Measurements from ENCODE around the gene LENG1.

LENG1 gene

GRCh38 chr19:54165222-54165621 is 5.7 kb upstream of the LENG1 start:
- in situ Hi-C loops (cut with MboI; ENCODE audit: low sequenced_read_pairs) = no loop called here

DNA sequence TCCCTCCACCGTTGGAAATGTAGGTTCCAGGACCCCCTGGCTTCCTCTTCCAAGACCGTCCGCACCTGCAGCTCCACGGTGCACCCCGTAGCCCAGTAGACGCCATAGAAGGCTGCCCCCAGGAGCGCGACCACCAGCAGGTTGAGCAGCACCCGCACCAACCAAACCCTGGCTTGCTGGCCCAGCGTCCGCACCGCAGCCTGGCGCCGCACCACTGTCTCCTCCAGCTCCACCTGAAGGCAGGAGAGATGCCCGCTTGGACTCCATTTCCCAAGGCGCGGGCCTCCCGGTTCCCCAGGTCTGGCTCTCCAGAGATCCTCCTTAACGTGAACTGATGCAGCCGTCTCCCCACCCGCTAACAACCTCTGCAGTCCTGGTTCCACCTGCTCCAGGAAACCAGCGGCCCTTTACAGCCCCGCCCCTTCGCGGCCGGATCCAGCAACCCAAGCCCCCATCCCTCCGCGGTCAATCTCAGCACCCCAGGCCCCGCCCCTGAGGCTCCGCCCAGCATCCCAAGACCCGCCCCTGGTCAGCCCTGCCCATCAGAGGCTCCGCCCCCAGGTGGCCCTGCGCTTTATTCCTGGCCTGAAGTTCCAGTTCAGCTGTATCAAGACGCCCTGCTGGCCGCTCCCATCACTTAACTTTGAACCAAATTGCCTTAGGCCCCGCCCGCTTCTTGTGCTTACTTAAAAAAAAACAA is 5.0 kb upstream of the LENG1 start:
- in situ Hi-C loops (cut with MboI; ENCODE audit: low sequenced_read_pairs) = no loop called here

DNA sequence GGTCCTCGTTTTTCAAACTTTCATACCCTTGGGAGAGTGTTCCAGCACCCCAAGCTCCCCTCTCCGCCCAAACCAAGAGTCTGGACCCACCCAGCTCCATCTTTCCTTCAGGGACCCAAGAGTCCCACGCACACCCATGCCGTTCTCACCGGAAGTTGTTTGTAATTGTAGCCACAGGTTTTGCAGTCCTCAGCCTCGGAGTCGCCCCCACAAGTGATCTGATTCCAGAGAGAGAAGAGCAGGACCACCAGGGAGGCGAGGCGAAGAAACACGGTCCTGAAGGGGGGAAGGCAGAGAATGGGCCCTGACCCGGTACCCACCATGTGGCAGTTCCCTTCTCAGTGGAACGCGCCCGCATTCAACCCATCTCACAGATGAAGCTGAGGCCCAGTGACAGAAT is 3.4 kb upstream of the LENG1 start:
- in situ Hi-C loops (cut with MboI; ENCODE audit: low sequenced_read_pairs) = no loop called here

- in situ Hi-C loops (cut with MboI; ENCODE audit: low sequenced_read_pairs) = no loop called here
Measured at GRCh38 chr19:54162241-54162805, 2.8 kb upstream of the LENG1 start.

GRCh38 chr19:54160854-54161253 is 1.3 kb upstream of the LENG1 start:
- in situ Hi-C loops (cut with MboI; ENCODE audit: low sequenced_read_pairs) = no loop called here

DNA sequence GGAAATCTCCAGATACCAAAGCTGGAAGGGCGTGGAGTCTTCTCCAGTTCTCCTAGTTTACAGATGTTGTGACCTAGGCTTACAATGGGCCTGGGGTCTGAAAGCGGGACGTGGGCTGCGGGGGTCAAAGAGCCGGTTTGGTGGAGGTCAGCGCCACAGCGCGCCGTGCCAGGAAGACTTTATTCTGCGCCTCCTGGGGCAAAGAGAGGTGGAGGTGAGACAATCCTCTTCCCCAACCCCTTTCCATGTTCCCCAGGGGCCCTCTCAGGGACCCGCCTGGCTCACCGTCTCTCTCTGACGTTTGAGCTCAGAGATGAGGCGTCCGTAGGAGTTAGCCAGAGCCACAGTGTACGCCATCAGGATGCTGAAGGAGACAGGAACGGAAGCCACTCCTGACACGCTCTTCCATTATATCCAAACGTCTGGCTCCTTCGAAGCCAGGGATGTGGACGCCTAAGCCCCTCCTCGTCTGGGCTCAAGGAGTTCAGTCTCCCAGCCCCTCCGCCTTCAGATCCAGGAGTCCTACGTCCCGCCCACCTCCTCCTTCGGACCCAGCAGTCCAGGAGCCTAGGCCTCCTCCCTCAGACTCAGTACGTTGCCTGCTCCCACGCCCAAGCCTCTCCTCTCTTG is 776 bp upstream of the LENG1 start:
- in situ Hi-C loops (cut with MboI; ENCODE audit: low sequenced_read_pairs) = no loop called here

DNA sequence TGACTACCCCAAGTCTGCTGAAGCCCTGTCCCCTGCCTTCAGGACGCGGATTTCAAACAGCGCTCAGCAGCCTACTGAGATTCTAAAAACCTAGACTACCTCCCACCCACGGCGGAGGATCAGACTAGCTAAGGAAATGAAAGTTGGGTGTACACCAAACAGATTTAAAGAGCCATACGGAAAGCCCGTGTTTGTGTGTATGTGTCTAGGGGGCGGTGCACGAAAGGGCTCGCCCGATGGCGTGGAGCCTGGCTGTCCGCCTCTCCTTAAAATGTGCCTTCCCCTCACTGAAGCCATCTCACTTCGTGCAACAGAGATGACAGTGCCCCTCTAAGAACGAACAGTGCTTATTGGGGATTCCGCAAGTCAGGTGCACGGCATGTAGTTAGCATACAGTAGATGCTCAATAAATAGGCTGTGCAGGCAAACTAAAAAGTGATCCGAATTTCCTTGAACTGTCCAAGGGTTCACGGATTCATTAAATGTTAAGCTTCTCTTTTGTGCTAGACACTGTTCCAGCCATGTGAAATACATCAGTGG is 639 bp downstream of the LENG1 start:
- in situ Hi-C loops (cut with MboI; ENCODE audit: low sequenced_read_pairs) = no loop called here

GRCh38 chr19:54156953-54157352 is 2.6 kb downstream of the LENG1 start:
- in situ Hi-C loops (cut with MboI; ENCODE audit: low sequenced_read_pairs) = no loop called here

DNA sequence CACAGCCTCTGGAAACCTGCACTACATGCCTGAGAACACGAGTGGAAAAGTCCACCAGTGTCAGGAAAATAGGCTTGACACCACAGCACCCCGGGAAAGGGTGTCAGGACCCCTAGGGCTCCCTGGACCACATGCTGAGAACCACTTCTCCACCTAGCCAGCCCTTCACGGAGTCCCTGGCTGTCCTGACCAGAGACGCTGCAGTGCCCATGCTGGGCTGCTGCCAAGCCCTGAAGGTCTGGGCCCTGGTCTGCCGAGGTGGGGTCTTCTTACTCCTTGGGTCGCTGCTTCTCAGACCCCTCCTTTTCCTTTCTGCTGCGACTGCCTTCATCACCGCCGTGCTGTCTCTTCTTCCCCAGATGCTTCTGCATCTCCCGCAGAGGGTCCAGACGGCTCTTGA is 3.0 kb downstream of the LENG1 start:
- in situ Hi-C loops (cut with MboI; ENCODE audit: low sequenced_read_pairs) = no loop called here

- in situ Hi-C loops (cut with MboI; ENCODE audit: low sequenced_read_pairs) = no loop called here
Measured at GRCh38 chr19:54155694-54156093, 3.8 kb downstream of the LENG1 start.

GRCh38 chr19:54154603-54155345 is 4.7 kb downstream of the LENG1 start:
- in situ Hi-C loops (cut with MboI; ENCODE audit: low sequenced_read_pairs) = no loop called here

DNA sequence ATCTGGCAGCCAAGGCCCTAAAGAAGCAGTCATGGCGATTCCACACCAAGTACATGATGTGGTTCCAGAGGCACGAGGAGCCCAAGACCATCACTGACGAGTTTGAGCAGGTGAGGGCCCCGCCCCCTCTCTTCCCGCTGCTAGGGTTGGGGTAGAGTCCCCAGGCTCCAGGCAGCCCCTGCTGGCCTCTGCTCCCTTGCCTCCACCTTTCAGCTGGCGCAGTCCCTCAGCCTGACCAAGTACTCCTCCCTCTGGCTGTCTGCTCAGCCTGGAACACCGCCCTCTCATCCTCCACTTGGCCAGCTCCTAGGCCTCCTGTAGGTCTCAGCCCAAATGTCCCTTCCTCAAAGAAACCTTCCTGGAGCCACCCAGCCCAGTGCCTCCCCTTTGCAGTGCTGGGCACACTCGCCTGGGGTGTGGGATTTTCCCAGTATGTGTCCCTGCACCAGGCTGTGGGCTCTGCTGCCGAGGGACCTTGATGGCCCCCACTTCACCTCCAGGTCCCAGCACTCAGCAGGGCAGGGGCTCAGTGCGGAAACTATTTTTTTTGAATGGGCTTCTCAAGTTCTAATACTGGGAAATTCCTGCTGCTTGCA is 5.7 kb downstream of the LENG1 start:
- in situ Hi-C loops (cut with MboI; ENCODE audit: low sequenced_read_pairs) = no loop called here

DNA sequence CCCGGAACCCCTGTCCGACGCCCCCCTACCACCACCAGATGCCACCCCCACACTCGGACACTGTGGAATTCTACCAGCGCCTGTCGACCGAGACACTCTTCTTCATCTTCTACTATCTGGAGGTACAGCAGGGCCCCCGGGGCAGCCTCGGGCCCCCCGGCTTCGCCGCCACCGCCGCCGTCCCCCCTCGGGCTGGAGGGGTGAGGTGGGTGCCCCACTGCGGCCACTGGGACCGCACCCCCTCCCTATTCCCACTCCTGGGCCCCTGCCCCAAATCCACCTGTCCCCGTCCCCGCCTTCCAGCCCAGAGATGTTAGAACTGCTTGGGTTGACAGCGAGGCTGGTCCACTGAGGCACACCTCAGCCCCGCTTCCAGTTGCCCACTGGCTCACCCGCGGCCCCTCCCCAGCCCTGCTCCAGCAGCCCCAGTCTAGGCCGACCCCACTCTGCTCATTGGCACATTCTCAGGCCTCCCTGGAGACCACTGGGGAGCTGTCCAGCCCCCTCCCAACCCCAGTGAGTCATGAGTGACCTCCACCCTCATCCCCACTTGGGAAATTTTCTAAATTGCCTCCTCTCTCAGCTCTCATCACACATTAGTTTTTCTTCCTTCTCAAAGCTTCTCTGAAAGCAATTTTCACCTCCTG is 6.5 kb downstream of the LENG1 start:
- in situ Hi-C loops (cut with MboI; ENCODE audit: low sequenced_read_pairs) = no loop called here

- in situ Hi-C loops (cut with MboI; ENCODE audit: low sequenced_read_pairs) = no loop called here
Measured at GRCh38 chr19:54152267-54152666, 7.3 kb downstream of the LENG1 start.

- in situ Hi-C loops (cut with MboI; ENCODE audit: low sequenced_read_pairs) = no loop called here
Measured at GRCh38 chr19:54151362-54152035, 8.0 kb downstream of the LENG1 start.

- in situ Hi-C loops (cut with MboI; ENCODE audit: low sequenced_read_pairs) = no loop called here
Measured at GRCh38 chr19:54149021-54149812, 10.3 kb downstream of the LENG1 start.

DNA sequence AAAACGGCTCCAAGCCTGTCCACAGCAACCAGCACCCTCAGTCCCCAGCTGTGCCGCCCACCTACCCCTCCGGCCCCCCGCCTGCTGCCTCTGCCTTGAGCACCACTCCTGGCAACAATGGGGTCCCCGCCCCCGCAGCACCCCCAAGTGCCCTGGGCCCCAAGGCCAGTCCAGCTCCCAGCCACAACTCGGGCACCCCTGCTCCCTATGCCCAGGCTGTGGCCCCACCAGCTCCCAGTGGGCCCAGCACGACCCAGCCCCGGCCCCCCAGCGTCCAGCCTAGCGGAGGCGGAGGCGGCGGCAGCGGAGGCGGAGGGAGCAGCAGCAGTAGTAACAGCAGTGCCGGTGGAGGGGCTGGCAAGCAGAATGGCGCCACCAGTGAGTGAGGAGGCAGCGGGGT is 11.4 kb downstream of the LENG1 start:
- in situ Hi-C loops (cut with MboI; ENCODE audit: low sequenced_read_pairs) = no loop called here

GRCh38 chr19:54147676-54148075 is 11.8 kb downstream of the LENG1 start:
- in situ Hi-C loops (cut with MboI; ENCODE audit: low sequenced_read_pairs) = no loop called here

- in situ Hi-C loops (cut with MboI; ENCODE audit: low sequenced_read_pairs) = no loop called here
Measured at GRCh38 chr19:54145541-54146158, 13.9 kb downstream of the LENG1 start.

Data from HL-60/S4 treated with phorbol 12-myristate 13-acetate at 8.2 ng/mL for 4 days and 3 days (cell line).